Fibroblast of skin of scalp (primary cell): ENCODE results near the gene CAPN7.
A peak's percentile ranks its signal among the peaks of the same experiment; 100 is the strongest.

Source experiments
- DNase-seq: peaks from one replicate; pipeline ENCODE4 v3.0.0-alpha.2; 2013

The CAPN7 gene

GRCh38 chr3:15253023-15253697 is 47.1 kb downstream of the CAPN7 start:
- DNase-seq = no peak

DNA sequence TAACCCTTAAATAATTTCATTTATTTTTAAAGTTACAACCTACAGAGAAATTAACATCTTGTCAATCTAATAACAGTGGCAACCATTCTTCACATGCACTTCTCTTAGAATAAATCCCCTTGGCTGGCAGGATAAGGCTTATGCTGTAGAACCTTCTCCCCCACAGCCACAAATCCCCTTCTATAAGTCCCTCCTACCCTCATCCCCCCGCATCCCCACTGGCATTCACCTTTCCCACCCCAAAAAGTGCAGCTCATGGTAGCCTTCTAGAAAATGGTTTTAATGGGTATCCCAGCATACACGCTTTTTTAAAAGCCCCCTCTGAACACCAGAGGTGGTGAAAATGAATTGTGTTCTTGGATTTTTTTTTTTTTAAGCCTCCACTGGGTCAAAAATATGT is 49.2 kb downstream of the CAPN7 start:
- no peak for DNase-seq

- DNase-seq = no peak
Measured at GRCh38 chr3:15256861-15257341, 50.9 kb downstream of the CAPN7 start.

GRCh38 chr3:15258720-15259119 is 52.7 kb downstream of the CAPN7 start:
- DNase-seq = no peak

DNA sequence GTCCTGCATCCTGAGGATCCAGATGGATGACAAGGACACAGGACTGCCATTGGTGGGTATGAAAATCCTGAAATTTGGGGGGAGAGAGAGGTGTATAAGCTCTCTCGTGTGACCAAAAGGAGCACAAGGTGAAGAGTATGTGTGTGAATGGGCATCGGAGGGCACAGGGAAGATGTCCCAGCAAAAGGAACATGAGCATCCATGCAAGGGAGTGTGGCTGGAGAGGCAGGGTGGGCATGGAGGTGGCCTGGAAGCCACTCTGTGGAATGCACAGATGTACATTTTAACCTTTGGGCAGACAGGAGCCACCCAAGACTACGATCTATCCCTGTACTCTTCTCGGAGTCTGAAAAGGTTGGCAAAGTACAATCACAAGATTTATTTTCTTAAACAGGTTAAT is 54.5 kb downstream of the CAPN7 start:
- no peak for DNase-seq

- no peak for DNase-seq
Measured at GRCh38 chr3:15261274-15261673, 55.2 kb downstream of the CAPN7 start.

- no peak for DNase-seq
Measured at GRCh38 chr3:15262021-15262420, 56.0 kb downstream of the CAPN7 start.

DNA sequence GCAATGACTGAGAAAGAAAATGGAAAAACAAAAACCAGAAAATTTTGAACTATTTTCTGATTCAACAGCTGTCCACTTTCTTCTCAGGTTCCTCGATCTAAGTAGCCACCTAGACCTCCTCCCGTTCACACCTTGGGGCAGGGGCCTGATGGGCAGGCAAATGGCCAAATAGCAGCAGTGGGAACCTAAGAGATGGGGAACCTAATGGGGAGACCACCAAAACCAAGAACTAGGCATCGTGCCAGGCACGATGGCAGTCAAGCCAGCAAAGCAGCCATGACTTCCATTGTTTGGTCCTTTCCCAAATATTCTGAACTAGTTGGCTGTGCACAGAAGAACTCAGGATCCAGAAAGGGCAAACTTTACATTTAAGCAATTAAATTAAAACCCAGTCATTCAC is 57.1 kb downstream of the CAPN7 start:
- DNase-seq = no peak

- no peak for DNase-seq
Measured at GRCh38 chr3:15263926-15264325, 57.9 kb downstream of the CAPN7 start.

DNA sequence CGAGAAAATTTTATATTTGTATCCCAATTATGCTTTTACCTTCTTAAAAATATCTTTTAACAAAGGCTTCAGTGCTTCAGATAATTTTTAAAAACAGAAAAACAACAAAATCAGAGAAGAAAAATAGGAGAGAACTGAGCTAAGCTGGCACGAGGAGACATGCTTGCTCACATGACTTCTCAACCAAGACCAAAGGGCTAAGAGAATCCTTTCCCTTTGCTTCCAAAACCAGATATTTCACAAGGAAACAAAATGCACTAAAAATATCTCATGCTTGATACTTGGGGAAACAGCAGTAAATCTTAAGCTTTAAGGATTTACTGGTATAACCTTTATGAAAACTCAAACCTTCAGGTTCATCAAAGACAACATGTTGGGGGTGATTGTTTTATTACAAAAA is 58.4 kb downstream of the CAPN7 start:
- no peak for DNase-seq

DNA sequence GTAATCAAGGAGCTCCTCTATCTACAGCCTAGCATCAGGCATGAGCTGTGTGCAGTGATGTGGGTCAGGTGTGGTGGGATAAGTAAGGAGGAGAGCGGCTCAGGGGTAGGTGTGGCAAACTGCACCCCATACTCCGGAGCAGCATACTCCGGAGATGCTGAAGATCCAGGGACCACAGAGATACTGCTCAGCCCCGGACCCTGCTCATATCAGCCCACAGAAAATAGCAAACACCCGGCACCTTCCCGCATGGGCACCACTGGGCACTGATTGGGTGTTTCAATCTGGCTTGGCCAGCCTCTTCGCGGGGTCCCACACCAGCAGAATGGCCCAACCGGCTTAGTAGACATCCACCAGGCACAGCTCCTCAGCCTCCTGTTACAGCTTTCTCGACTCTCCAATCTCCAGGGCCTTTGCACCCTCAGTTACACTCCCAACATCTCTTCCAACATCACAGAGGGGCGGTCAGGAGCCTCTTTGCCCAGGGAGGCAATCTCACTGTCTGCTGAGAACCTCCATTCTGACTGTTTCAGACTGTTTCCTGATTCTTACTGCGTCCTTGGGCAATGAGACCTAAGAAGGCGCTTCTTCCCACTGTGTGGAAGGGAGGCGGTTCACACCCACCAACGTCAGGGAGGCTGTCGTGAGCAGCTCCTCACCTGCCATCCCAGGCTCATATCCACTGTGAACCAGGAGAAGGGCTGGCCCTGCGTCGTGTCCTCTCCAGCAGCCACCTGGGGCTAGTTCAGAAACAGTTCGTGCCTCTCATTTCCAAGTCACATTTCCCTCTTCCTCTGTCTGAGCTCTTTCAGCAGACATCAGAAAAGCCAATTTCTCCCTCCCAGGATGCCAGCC is 59.8 kb downstream of the CAPN7 start:
- no peak for DNase-seq

- DNase-seq = no peak
Measured at GRCh38 chr3:15266510-15267376, 60.7 kb downstream of the CAPN7 start.

GRCh38 chr3:15267502-15267901 is 61.5 kb downstream of the CAPN7 start:
- DNase-seq = no peak

DNA sequence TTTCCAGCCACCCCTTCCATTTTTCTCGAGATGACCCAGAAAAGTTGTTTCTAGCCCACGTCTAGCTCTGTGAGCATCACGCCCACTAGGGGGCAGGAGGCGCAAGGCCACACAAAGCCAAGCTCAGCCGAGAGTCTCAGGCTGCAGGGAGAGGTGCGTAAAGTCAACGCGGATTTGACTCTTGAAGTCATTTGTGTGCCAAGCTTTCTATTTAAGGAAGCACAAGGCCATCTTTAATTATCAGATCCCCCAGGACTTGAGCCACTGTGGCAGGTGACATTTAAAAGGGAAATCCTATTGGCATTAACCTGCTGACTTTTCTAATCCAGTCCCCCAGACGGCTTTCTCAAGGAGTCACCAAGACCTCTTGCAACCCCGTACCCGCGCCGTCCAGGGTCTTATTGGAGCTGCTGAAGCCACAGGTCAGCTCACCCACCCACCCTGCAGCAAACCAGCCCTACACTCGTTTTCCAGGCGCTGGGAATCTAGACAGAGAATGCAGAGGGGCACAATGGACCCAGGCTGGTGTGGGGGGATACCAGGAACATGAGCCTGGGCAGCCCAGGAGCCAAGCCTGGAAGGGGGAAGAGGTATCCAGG is 62.1 kb downstream of the CAPN7 start:
- DNase-seq = peak; percentile 84

DNA sequence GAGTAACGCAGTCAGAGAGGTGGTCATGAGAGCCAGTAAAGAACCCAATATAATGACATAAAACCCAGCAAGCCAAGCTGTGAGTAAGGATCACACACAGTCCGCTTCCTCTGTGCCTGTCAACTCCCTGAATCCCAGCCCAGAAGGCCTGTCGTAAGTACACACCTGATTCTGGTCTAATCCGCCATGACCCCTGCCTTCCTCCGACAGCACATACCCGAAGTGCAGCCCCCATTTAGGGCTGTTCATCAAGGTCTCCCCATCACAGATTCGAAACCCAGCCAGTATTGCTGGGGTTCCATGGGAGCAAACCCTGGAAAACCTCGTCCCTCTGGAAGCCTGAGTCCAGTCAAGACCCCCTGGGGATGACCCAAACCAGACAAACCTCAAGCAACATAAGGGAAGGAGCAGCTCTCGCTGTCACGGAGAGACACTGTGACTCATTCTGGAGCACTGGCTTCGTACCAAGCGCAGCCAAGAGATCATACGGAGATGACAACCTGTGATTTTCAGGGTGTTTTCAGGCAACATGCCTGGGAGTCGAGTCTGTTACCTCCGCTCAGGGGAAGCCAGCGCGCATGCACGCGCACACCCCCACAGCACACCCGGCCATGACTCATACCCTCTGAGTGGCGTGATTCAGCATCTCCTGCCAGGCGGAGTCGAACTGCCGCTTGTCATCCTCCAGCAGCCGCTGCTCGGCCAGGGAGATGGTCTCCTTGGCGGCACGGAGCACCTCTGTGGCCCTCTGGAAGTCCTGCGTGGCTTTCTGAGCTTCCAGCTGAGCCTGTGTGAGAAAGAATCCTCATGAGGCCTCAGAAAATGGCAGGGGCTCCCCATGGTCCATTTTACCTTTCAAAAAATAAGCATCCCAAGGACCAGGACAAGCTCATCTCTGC is 63.3 kb downstream of the CAPN7 start:
- DNase-seq = peak; percentile 96

DNA sequence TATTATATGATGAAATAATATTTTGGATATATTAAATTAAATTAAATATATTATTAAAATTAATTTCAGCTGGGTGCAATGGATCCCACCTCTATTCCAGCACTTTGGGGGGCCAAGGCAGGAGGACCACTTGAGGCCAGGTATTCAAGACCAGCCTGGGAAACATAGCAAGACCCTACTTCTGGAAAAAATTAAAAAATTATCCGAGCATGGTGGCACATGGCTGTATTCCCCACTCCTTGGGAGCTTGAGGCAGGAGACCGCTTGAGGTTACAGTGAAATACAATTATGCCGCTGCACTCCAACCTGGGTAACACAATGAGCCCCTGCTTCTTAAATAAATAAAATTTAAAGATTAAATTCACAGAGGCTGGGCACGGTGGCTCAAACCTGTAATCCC is 65.0 kb downstream of the CAPN7 start:
- no peak for DNase-seq

DNA sequence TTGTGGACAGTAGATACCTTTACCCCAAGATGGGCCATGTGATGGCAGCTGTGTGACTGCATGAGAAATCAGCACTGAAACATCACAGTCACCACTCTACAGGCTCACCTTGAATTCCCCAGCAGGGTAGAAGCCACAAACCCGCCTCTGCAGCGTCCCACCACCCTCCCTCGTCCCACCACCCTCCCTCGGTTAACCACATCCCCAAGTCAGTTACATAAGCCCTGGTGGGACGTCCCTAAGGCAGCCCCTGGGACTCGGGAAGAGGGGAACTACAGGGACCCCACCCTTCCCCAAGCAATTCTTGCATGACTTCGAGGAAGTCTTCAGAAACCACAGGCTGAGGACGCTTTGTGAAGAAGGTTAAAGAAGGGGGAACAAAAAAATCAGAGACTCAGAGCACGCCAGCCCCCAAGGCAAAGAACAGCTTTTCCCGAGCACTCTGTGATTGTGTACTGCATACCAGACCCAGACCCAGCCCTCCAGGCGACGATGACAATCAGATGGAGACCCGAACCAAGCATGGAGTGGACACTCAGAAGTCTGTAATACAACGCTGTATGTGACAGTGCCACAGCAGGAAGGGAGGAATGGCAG is 65.8 kb downstream of the CAPN7 start:
- DNase-seq = peak; percentile 19

DNA sequence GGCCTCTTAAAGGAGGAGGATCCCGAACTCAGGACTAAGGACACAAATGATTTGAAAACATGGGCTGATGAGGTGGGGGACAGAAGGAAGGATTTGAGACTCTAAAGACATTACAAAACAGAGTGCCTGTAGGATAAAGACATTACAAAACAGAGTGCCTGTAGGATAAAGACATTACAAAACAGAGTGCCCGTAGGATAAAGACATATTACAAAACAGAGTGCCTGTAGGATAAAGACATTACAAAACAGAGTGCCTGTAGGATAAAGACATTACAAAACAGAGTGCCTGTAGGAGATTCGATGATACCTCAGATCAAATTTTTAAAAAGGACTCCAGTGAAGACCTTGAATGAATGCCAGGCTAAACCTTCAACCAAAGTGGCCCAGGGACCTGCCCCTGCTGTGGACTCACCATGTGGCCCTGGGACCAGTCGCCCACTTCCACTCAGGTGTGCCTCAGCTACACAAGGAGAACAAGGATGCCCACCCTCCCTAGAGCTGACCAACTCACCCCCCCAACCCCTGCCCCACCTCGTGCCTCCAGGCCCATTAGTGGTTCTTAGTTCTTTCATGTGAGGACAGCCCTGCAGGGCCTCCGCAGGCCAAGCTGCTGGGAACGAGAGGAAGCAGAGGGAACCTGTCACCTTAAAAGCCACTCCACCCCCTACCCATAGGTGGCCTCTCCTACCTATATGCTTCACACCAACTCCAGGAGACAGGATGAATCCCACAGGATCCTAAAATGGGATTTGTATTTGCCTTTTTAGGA is 66.6 kb downstream of the CAPN7 start:
- DNase-seq = no peak

- DNase-seq = no peak
Measured at GRCh38 chr3:15273227-15273626, 67.2 kb downstream of the CAPN7 start.

DNA sequence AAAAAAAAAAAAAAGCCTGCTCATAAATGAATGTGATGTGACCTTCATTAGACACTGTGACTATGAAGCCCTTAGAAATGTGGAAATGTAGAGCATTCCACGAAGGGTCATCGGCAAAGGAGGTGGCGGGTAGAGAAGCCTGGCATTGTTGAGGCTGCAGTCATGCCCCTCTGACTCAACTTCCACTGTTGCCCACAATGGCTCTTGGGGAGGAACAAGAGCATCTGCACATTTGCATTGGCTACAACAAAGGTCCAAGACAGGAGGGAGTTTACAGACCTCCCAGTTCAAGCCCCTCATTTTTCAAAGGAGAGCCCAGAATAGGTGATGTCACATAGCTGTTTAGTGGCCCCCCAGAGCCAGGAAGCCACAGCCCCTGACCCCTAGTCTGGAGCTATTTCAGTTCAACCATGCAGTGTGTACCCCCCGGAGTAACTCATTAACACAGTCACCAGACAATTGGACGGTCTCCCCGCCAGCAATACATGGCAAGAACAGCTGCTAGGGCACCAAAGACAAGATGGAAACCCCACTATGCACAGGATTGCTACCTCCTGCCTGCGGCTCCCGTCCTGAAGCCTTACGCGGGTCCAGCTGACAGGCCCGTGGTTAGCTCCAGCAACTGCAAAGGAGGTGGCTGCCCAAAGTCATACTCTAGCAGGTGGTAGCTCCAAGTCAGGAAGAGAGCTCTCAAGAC is 70.1 kb downstream of the CAPN7 start:
- peak; percentile 38 for DNase-seq
